HepG2 (cell line): ENCODE data around the gene LYZ. TPM values are rescaled to one million over a fixed set of nuclear protein-coding genes. Genes with fewer than 3 reads are reported as not detected.

Source experiments
- ATAC-seq: fragments of 200-7000 bp; cut with Tn5 transposase; 3 replicates; pipeline ENCODE4 v1.9.1; 2020; ENCODE audit warnings: mild to moderate bottlenecking, moderate library complexity
- BruUV-seq: library from RNA; stranded (reverse); fragments of 400-500 nt; replicated peaks from 2 replicates; lab custom pipeline; 2021; lab: Mats Ljungman, UMichigan
- CTCF ChIA-PET: fragments of 300-600 bp; formaldehyde crosslinking; extraction: SDS; loops from one replicate; lab custom pipeline; 2021; ENCODE audit warnings: low total read pairs, inconsistent platforms, low intra/inter-chr PET ratio; lab: Yijun Ruan, JAX
- POLR2A ChIA-PET: fragments of 350-600 bp; sonication (Branson Sonifier 250); formaldehyde crosslinking; loops from one replicate; lab custom pipeline; 2020; ENCODE audit warnings: antibody characterized with exemption, inconsistent platforms; lab: Yijun Ruan, JAX
- DNase-seq: peaks from one replicate; pipeline ENCODE4 v3.0.0-alpha.2; 2015; ENCODE audit warnings: low spot score
- FAIRE-seq: peaks from 3 replicates; lab custom pipeline; 2011; peaks lifted over from hg19 to GRCh38; lab: Jason Lieb, UNC
- H2AFZ ChIP-seq: one replicate; pipeline ENCODE4 v1.6.1; 2011; ENCODE audit warnings: low read length, inconsistent platforms
- H3K27ac ChIP-seq: fragments of 300-600 bp; 3 replicates; pipeline ENCODE4 v1.8.0; 2011; ENCODE audit warnings: mixed run types, mild to moderate bottlenecking, mixed read lengths, low read length, inconsistent platforms; ENCODE audit not compliant: insufficient read depth; ENCODE audit errors: extremely low read length
- H3K27me3 ChIP-seq, 2 experiments: fragments of 200-600 bp in 1 of 2; 2 replicates in 1 of 2; 3 replicates in 1 of 2; pipeline versions ENCODE4 v1.6.0 to v1.8.0; 2011; ENCODE audit warnings: low read length in 2 of 2, mild to moderate bottlenecking in 2 of 2, moderate library complexity in 2 of 2, inconsistent platforms in 1 of 2; ENCODE audit not compliant: insufficient read depth in 2 of 2, control insufficient read depth in 1 of 2
- H3K36me3 ChIP-seq, 2 experiments: fragments of 200-600 bp in 1 of 2; replicated peaks in 1 of 2; 2 replicates in 1 of 2; 3 replicates in 1 of 2; pipeline versions ENCODE4 v1.5.1 to v1.8.0; 2011; ENCODE audit warnings: low read length in 2 of 2, inconsistent platforms in 1 of 2; ENCODE audit not compliant: insufficient read depth in 2 of 2, control insufficient read depth in 1 of 2
- H3K4me1 ChIP-seq: 2 replicates; pipeline ENCODE4 v1.5.1; 2012; ENCODE audit warnings: low read length, inconsistent platforms; ENCODE audit not compliant: insufficient read depth
- H3K4me2 ChIP-seq: 2 replicates; pipeline ENCODE4 v1.6.0; 2011; ENCODE audit warnings: low read depth, low read length, inconsistent platforms
- H3K4me3 ChIP-seq, 3 experiments: fragments of 200-600 bp in 1 of 3; sonication (generic), shearing (Covaris generic) in 1 of 3; replicated peaks in 1 of 3; 2 replicates each; pipeline ENCODE4 v1.5.1; 2011 to 2016; ENCODE audit warnings: low read length in 3 of 3, inconsistent platforms in 2 of 3, low read depth in 2 of 3, mild to moderate bottlenecking in 2 of 3, control low read depth in 1 of 3, mixed read lengths in 1 of 3; ENCODE audit not compliant: insufficient read depth in 1 of 3
- H3K79me2 ChIP-seq: one replicate; pipeline ENCODE4 v1.6.1; 2011; ENCODE audit warnings: low read length, inconsistent platforms; ENCODE audit not compliant: insufficient read depth
- H3K9ac ChIP-seq: 2 replicates; pipeline ENCODE4 v1.6.0; 2011; ENCODE audit warnings: mild to moderate bottlenecking, low read depth, low read length, inconsistent platforms; ENCODE audit not compliant: insufficient read depth
- H3K9me3 ChIP-seq: 2 replicates; pipeline ENCODE4 v1.5.1; 2012; ENCODE audit warnings: mild to moderate bottlenecking, low read length
- H4K20me1 ChIP-seq: 2 replicates; pipeline ENCODE4 v1.6.0; 2011; ENCODE audit warnings: inconsistent platforms, mild to moderate bottlenecking, low read length, moderate library complexity; ENCODE audit not compliant: insufficient read depth
- POLR2G ChIP-seq: fragments of 200-400 bp; formaldehyde crosslinking; IDR thresholded peaks from 2 replicates; pipeline ENCODE4 v1.6.1; 2018; ENCODE audit warnings: mild to moderate bottlenecking, low read depth, low read length, moderate library complexity
- RBFOX2 ChIP-seq: fragments of 200-400 bp; formaldehyde crosslinking; IDR thresholded peaks from 2 replicates; pipeline ENCODE4 v1.6.1; 2017; ENCODE audit warnings: low read depth, mild to moderate bottlenecking, low read length
- SSRP1 ChIP-seq: IDR thresholded peaks from 2 replicates; pipeline ENCODE4 v1.6.1; 2016; ENCODE audit warnings: control low read depth
- STAT5B ChIP-seq: sonication (generic); formaldehyde crosslinking; IDR thresholded peaks from 2 replicates; pipeline ENCODE4 v1.4.0; 2020; ENCODE audit warnings: missing genetic modification reagents
- YY1 ChIP-seq: IDR thresholded peaks from 2 replicates; pipeline ENCODE4 v1.6.1; 2011; ENCODE audit warnings: low read length, low read depth, moderate library complexity, mild to moderate bottlenecking; ENCODE audit not compliant: insufficient read depth, insufficient replicate concordance
- WGBS: methylation state at CpG from one replicate; pipeline ENCODE4 v1.1.6; 2017; ENCODE audit warnings: low lambda C conversion rate; 5-methylcytosine and 5-hydroxymethylcytosine counted together
- in situ Hi-C: cut with HindIII; loops from 2 replicates; pipeline ENCODE4 v1.10.0; 2017; ENCODE audit warnings: low pct_unique_long_range_greater_than_20kb; ENCODE audit not compliant: extremely low pct_ligation_motif_present
- intact Hi-C: fragments of 100-400 bp; cut with micrococcal nuclease; formaldehyde crosslinking; loops from one replicate; pipeline ENCODE4 v1.10.0; 2022; ENCODE audit not compliant: unreplicated experiment
- polyA plus RNA-seq, 8 experiments: library from polyadenylated mRNA; depleted of rRNA in 3 of 8; stranded (reverse) in 7 of 8; unstranded in 1 of 8; fragments of >200 nt; fragmentation: Illumina TruSeq in 4 of 8; extraction: Trizol in 4 of 8; gene quantifications; 2 replicates each; pipeline versions ENCODE4 v1.2.1 to v1.2.3, GENCODE V29; 2011 to 2016; ENCODE audit warnings: low read depth in 4 of 8, missing spikeins in 1 of 8, mixed read lengths in 1 of 8; ENCODE audit not compliant: insufficient read depth in 1 of 8
- total RNA-seq, 5 experiments: library from RNA; depleted of rRNA; stranded (reverse); fragments of >200 nt; fragmentation: Illumina TruSeq; extraction: Trizol; gene quantifications; 2 replicates each; pipeline ENCODE4 v1.2.3, GENCODE V29; 2016; ENCODE audit warnings: low read depth in 1 of 5

Gene LYZ
- total and polyA plus RNA-seq, 2 of the 13 experiments (the other 11 are each of a cell fraction or from before 2014, with no cell fraction given) = 1,788 to 2,054 TPM

- TF ChIP-seq POLR2G (peak; percentile 69; the same call in 1 of the 2 replicates), SSRP1 (CRISPR knock-in tag) (peak; percentile 46; the same call in 1 of the 2 replicates), STAT5B (CRISPR knock-in tag) (no peak)
These were observed 23.2 kb upstream of the LYZ start (continued) for GRCh38 chr12:69324797-69325466.

GRCh38 chr12:69328426-69328825 lies 19.8 kb upstream of the LYZ start:
- H3K4me3 ChIP-seq = peak overlapping the region; percentile 64 to 97 (median 88); a peak in 4 of 6 replicates
- H3K79me2 ChIP-seq = peaks cover 49% of the 10 kb centered on the region
- no peak for DNase-seq
- ATAC-seq = no peak
- in situ Hi-C loops (no loop called here), intact Hi-C loops (no loop called here)
- 92% methylated on average over 3 of the region's 3 CpGs for WGBS
- no peak for FAIRE-seq
- H3K36me3 ChIP-seq = peaks cover 4 to 7% of the 10 kb centered on the region in 2 experiments
- H3K27ac ChIP-seq = no peak overlapping the region
- H4K20me1 ChIP-seq = no peaks in the 10 kb centered on the region
- TF ChIP-seq YY1 (no peak), RBFOX2 (peak; percentile 57)
- H2AFZ ChIP-seq = no peak overlapping the region
- H3K27me3 ChIP-seq = no peaks in the 10 kb centered on the region; a peak in 1 of 5 replicates
- POLR2A ChIA-PET = interaction anchor here (6.9 kb wide), 1 partner anchor 13 kb away, joined by 94 read pairs; no protein-coding TSS in a partner anchor
- H3K4me2 ChIP-seq = peak overlapping the region; percentile 89
- H3K9ac ChIP-seq = peak overlapping the region; percentile 98; the same call in 1 of the 2 replicates
- H3K4me1 ChIP-seq = peaks cover 58% of the 10 kb centered on the region
- no peaks in the 10 kb centered on the region for H3K9me3 ChIP-seq
- CTCF ChIA-PET = no interaction called here
- BruUV-seq = no TSS peak
